GOT3 (cell line): ENCODE data around the gene PHLPP1.

Experiments used
- DNase-seq: peaks from one replicate; lab custom pipeline; 2025; ENCODE audit warnings: mixed read lengths; lab: John Stamatoyannopoulos, UW

PHLPP1 gene

DNA sequence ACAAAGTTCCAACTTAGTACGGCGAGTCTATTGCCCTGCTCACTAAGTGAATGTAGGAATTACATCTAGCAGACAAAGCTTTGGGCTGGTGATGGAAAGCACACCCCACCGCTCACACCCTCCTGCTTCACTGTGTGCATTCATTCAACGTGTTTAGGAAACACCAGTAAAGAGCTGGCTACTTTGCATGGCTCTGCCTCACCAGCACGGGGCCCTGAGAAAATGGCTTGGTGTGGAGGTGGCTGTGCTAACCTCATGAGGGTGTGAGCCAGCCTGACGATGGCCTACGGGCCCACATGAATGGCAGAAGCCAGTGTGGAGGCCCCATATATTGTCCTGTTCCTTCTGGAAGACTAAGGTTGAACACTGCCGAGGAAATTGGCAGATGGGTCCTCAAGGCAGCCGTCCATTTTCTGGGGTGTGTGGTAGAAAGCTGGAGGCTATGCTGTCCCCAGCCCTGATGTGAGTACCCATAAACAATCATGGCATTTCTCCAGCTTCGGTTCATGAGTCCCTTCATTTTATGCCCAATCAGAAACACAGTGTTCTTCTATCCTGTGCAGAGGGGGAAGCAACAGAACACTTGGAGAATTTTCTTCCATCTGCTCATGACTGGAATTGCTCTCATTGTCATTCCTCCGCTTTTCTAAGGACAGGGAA is 269.4 kb downstream of the PHLPP1 start:
- no peak for DNase-seq

DNA sequence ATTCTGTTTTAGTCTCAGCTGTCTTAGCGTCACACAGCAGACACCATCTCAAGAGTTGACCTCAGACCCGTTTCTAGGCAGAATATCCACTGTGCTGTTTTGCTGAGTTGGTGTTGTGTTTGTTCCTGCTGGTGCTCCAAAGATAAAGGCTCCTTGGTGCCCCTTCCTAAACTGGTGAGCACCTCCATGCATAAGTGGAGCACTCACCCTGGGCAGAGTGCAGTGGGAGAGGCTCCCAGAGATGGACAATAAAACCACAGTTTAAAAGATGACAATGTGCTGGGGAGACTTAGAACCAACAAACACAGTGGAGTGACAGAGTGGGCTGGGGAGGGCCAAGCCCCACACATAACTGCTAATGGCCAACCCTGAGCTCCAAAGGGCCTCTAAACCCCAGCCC is 271.1 kb downstream of the PHLPP1 start:
- DNase-seq = no peak

DNA sequence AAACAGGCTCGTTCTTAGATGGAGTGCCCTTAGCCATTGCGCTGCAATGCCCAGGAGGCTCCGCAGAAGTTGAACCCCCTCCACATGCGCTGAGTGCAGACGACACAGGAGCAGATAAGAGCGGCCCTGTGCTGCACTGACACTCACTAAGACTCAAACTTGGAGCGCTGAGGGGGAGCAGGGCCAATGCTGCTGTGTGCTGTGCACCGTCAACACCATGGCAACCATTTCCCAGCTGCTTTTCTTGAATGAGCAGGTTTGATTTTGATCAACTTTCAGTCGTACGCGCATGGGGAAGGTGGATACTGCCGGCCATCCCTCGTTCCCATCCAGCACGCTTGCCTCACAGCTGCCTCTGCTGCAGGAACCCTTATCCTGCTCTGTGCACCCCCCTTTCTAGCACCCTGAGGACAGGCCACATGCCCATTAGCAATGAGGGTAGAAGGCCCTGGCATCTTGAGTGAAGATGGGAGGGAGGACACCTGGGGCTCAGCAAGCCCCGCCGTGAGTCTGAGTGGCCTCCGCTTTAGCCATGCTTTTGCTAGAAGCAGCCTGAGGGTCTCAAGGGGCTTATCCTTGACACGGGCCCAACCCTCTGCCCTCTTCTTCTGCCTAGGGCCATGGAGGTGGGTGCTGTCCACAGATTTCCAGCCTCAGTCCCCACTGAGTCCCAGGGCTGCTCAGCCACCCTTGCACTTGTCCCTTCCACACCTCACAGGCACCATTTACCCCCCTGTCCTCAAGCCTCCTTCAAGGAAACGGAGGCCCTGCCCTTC is 271.9 kb downstream of the PHLPP1 start:
- DNase-seq = no peak

DNA sequence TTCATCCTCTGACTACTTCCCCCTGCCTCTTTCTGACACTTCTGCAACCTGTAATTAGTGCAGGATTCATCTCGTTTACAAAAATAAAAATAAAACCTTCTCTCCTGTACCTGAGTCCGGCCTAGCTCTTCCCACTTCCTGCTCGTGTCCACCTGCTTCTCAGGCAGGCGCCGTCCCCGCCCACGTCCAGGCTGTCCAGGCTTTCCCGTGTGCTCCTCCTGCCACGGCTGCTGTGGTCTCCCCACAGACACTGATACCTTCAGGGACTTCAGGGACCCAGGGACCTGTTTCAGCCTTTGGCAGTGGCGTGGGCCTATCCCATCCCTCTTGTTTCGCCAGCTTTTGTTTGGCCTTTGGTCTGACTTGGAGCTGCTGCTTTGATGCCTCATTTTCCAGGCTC is 272.5 kb downstream of the PHLPP1 start:
- DNase-seq = no peak

DNA sequence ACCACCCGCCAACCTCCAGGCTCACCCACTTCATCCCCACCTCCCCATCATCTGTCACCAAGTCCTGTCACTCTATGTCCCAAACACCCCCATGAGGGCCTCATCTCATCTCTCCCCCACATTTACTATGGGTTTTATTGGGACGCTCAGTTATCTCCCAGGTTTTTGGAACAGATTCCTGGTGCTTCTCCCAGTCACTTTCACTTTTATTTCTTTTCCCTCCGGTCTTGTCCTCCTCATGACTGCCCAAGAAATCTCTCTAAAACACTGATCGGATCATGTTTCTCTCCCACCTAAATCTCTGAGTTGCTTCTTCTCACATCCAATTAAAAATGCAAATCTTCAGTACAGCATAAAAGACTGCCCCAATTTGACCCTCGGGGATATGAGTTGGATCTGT is 273.1 kb downstream of the PHLPP1 start:
- no peak for DNase-seq

DNA sequence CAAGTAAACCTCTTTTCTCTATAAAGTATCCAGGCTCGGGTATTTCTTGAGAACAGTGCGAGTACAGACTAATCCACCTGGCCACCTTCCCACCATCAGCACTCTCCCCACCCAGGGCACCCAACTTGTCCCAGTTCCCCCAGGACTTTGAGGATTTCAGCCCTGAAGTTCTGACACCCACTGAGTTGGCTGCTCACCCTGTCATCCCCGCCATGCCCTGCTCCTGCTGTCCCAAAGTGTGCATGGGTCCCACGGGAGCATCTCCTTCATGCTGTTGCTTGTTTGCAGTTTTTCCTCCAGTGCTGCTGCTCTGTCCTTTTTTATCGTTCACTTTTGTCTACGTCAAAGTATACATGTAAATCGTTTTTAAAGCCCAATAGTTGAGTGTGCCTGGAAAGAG is 273.9 kb downstream of the PHLPP1 start:
- no peak for DNase-seq

DNA sequence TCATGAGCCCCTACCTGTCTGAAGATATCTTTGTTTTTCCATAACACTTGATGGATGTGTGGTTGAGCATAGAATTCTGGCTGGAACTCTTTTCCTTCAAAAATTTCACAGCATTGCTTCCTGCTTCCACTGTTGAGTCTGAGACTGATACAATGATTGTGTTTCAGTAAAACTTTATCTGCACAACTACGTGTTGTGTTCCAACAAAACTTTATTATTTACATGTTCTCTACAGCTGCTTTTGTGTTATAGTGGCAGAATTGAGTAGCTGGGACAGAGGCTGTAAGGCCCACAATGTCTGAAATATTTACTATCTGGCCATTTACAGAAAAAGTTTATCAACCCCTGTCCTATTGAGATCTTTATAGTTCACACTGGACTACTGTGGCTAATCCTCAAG is 275.3 kb downstream of the PHLPP1 start:
- no peak for DNase-seq

DNA sequence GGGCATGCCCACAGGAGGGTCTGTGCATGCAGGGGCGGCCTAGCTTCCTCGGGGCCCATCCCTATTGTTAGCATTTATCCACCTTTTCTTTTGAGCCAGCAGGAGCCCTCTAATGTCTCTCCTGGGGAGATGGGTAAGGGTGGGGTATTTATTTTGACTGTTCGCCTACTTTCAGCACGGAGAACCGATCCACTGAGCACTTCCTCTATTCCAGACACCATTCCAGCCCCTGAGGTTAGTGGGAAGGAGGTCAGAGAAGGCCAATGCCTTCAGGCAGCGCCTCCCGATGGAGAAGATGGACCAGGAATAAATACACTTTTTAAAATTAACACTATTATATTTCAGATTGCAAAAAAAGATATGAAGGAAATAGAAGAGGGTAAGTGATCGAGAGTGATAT is 276.0 kb downstream of the PHLPP1 start:
- no peak for DNase-seq

DNA sequence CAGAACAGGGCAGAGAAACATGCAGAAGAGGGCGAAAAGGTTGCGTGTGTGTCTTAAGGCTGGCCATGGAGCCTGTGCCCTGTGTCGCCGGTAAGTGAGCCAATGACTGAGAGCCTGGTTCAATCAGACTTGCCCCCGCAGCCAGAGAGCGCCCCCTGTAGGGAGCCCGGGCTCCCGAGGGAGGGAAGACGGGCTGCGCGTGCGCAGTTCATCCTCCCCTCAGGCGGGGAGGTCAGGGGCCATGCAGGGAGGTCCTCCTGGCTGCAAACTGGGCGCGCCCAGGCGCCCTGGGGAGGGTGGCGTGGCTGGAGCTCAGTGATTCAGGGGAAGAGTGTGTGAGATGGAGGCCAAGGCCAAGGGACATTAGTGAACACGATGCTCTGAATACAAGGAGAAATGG is 276.6 kb downstream of the PHLPP1 start:
- no peak for DNase-seq

DNA sequence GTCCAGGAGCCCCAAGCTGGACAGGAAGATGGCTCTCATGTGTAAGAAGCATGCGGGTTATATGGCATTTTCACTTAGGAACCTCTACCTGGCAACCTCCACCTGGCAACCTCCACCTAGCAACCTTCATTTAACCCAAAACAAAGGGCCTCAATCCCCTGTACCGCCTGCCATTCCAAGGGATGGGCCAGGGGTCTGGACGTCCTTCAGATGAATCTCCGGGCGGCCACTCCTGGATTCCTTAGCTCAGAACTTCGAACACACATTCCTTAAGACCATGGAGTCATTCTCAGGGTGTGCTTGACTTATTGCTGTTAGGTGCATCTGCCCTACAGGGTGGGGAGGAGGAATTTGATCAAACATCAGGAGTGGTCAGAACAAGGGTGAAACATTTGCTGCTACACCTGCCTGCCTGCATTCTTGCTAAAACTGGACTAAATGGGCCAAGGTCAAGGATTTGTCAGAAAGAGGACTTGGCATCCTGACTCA is 277.6 kb downstream of the PHLPP1 start:
- DNase-seq = no peak

DNA sequence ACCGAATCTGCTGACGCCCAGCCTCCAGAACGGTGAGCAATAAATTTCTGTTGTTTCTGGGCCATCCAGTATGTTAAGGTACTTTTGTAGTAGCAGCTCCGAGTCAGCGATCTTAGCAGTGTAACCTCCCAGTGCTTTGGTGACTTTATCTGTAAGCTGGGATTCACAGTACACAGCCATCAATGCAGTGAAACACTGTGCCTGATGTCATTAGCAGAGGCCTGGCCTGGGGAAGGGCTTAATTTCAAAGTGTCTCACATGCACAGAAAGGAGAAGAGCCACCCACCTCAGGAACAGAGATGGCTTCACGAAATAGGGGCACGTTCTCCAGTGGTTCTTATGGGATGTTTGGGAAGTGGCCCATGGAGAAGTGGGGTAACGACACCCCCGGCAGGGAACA is 281.2 kb downstream of the PHLPP1 start:
- DNase-seq = no peak

DNA sequence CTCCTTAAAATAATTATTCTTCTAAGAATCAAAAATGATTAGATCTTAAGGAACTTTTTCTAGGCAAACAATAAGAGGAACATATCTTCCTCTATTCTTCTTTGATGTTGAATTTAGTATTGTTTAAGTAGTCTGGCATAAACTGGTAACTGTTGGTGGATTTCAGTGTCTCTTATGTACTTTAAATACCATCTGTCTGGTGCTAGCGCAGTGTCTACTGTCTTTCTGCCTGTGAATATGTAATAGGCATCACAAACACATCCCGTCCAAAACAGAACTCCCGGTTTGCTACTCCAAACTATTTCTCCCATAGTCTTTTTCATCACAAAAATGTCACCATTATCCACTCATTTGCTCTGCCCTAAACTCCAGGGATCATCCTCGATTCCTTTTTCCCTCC is 281.7 kb downstream of the PHLPP1 start:
- DNase-seq = no peak

DNA sequence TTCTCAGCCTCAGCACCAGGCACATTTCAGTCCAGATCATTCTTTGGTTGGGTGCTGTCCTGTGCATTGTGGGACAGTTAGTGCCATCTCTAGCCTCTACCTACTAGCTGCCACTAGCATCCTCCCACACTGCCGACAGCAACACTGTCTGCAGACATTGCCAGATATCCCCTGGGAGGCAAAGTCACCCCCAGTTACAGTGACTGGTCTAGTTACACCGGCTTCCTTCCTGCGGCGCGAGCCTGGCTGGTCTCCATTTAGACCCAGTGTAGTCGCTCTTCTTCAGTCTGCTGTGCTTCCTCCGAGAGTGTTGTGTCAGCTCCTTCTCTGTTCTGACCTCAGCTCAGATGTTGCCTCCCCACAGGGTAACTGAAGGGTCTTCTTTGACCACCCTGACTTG is 283.1 kb downstream of the PHLPP1 start:
- DNase-seq = no peak

DNA sequence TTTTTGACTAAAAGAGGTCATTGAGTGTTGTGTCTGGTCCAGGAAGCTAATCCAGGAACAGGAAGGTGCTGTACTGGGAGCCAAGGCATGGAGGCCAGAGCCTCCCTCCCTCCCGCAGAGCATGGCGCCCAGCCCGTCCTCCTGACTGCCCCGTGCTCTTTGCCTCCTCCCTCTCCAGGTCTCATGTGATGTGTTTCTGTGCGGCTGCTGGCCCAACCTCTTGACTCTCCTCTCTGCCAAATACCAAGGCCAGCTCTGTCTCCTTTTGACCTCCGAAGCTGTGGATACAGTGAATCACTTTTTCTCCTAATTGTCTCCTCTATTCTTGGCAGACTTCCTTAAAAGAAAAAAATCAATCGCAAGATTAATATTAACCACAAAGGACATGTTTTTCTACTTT is 284.1 kb downstream of the PHLPP1 start:
- peak; percentile 3 for DNase-seq

DNA sequence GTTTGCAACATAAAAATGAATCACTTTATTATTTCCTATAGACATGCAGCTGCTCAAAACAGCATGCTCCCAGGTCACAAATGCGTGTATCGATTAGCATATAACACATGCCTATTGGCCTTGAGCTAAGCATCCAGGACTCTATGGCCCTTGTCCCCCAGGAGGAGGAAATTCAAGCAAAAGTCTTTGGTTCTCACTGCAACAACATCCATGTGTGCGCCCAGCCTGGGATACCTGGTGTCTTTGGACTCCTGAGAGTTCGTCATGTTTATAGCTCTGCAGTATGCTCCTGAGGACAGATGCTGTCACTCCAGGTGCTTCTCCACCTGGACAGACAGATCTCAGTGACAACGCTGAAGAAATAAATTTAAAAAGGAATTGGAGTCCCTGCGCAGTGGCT is 284.6 kb downstream of the PHLPP1 start:
- no peak for DNase-seq

DNA sequence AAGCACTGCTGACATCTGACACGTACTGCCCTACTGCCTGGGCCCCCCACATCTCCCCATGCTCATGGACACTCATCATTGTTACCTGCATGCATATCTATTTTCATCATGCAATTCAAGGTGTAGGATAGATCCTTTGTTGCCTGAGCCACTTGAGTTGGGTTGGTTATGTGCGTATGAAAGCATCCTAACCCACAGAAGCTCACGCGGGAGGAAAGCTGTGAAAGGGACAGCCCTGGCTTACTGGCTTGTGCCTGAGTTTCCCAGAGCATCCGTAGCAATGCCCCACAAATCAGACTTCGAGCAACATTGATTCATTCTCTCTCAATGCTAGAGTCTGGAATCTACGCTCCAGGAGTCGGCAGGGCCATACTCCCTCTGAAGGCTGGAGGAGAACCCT is 285.5 kb downstream of the PHLPP1 start:
- DNase-seq = no peak

DNA sequence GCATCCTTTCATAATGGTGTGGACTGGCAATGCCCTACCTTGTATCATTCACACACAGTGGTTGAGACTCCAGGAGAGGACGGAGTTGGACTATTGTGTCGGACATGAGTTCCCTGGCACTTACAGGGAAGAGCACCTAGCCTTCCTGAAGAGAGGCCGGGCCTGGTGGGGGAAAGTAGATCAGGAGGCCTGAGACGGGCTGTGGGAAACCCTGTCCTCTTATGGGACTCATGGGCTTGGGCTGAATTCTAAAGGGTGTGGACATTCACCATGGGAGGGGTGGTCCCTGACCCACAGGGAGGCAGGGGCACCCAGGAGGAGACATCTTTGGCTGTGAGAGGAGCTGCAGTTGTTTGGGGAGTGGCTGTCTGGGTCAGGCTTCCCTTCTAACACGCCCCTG is 286.5 kb downstream of the PHLPP1 start:
- DNase-seq = no peak

DNA sequence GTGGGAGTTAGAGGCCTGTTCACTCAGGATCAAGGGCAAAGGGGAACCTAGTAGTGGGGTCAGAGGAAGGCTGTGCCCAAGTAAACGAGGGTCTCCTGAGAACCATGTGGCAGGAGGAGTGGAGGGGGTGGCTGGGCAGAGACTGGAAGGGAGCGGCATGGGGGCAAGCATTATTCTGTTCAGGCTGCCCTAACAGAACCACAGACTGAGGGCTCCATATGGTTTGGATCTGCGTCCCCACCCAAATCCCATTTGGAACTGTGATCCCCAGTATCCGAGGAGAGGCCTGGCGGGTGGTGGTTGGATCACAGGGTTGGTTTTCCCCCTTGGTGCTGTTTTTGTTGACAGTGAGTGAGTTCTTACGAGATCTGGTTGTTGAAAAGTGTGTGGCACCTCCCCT is 287.0 kb downstream of the PHLPP1 start:
- DNase-seq = no peak

DNA sequence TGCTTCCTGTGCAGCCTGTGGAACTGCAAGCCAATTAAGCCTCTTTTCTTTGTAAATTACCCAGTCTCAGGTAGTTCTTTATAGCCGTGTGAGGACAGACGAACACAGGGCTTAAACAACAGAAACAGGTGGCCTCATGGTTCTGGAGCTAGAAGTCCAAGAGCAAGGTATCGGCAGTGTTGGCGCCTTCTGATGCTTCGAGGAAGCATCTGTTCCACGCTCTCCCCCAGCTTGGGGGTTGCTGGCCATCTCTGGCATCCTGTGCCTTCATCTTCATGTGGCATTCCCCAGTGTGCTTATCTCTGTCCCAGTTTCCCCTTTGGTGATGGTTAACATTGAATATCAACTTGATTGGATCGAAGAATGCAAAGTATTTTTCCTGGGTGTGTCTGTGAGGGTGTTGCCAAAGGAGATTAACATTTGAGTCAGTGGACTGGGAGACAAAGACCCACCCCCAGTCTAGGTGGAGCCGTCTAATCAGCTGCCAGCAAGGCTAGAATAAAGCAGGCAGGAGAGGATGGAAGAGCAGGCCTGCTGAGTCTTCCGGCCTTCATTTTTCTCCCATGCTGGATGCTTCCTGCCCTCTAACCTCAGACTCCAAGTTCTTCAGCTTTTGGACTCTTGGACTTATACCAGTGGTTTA is 287.6 kb downstream of the PHLPP1 start:
- DNase-seq = no peak

DNA sequence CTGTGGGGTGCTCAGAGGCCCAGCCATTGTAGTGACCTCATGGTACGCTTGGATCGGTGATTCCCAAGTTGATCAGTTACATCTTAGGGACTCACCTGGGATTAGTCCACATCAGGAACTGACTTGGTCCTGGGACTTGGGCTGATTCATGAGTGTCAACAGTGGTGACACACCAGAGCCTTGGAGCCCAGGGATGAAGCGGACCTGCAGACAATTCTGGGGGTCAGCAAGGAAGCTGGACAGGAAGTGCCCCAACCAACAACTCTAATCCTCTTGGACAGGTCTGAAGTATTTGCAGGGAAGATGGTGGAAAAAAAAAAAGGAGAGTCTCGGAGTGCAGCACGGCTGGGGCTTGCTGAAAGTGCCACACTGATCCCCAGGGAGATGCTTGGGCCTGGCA is 288.6 kb downstream of the PHLPP1 start:
- no peak for DNase-seq

DNA sequence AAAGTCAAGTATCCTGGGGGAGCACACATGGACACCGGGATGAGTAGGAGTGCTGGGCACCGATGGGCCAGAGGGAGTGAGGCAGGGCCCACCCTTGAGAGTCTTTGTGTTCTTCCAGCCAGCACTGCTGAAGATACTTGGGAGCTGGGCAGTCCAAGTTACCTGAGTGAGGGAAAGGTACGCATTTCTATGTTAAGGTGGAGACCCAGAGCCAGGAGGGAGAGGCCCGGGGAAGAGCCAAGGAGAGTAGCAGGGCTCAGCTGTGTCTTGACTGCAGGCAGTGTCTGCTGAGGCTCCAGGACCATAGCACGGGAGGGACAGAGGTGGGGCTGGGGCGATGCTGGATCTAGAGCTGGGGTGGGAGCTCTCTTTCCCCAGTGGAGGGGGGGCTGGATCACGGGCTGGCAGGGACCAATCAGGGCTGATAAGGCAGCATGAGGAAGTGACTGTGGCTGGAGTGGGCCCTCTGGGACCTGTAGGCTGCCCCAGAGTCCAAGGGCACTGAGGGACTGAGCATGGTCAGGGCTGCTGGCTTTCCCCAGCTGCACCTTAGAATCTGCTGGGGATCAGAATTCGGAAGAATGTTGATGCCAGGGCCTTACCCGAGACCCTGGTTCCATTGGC is 289.2 kb downstream of the PHLPP1 start:
- DNase-seq = no peak

DNA sequence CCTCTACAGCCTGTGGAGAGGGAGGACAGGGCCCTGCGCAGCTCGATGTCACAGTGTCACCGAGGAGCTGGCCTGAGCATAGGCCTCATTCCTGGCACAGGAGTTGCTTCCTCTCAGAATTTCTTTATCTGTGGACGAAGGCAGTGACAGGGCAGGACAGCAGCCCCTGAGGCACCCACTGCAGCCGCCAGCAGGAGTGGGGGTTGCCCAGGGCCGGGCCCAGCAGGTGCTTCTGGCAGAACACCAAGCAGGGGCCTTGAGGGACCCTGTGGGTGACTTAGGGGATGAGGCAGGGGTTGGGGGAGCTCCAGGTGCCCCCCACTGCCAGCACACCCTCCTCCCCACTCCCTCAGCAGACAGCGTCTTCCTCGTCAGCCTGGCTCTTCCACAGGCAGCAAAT is 290.0 kb downstream of the PHLPP1 start:
- no peak for DNase-seq

DNA sequence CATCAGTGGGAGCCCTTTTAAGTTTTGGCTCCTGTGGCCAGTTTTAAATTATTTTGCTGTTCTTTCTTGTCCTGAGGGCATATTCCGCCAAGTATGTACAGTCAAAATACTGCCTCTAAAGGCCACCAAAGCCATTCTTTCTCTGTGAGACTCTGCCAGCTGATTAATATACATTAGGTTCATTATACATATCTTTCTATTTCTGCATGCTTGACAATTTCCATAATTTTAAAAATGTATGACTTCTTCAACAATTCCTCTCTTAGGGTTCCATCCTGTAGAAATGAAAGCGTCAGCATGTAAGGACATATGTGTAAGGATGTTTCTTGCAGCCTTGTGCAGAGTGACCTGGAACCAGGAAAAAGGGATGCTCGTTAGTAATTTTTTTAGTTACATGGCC is 291.9 kb downstream of the PHLPP1 start:
- DNase-seq = no peak
